ENCODE results near the gene UGT1A1.

UGT1A1 gene

GRCh38 chr2:233760043-233760442 is at the start of gene UGT1A1:
Gene UGT1A1 (plus strand): TSS chr2:233760270. CDS start chr2:233760288, 18 bp downstream.
- H3K27ac ChIP-seq = peak within 1 kb of the TSS; percentile 70
- no peak for TF ChIP-seq CTCF (IDR thresholded peaks at IDR 0.05)
- TF ChIP-seq ZFX (IDR thresholded peaks at IDR 0.05; ENCODE audit: borderline replicate concordance) = no peak

- TF ChIP-seq CTCF (IDR thresholded peaks at IDR 0.05) = peak; percentile 96
- TF ChIP-seq ZFX (IDR thresholded peaks at IDR 0.05; ENCODE audit: borderline replicate concordance) = no peak
- H3K27ac ChIP-seq = no peak overlapping the region
Observed at GRCh38 chr2:233711312-233712008, 48.6 kb upstream of the UGT1A1 start.

DNA sequence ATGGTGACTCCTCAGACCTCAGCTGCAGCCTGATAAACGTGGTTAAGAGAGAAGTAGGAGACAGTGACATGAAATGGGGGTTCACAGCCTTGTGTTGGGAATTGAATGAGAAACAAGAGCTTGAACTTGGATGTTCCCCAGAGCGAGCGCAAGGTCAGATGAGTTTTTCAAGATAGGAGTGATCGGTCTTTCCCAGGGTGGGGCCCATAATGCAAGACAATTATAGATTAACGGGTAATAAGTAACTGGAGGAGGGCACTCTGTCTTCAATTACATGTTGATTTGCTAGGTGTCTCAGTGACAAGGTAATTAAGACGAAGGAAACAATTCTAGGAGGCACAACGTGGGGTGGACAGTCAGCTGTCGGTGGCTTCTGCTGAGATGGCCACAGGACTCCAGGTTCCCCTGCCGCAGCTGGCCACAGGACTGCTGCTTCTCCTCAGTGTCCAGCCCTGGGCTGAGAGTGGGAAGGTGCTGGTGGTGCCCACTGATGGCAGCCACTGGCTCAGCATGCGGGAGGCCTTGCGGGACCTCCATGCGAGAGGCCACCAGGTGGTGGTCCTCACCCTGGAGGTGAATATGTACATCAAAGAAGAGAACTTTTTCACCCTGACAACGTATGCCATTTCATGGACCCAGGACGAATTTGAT is 47.3 kb upstream of the UGT1A1 start, which contains the start of gene UGT1A5:
TSS of gene UGT1A5 (plus strand) at position 297 of the 651 bp plus-strand sequence. CDS start at position 382, 85 bp downstream.
- H3K27ac ChIP-seq = no peak within 1 kb of the TSS
- TF ChIP-seq CTCF (IDR thresholded peaks at IDR 0.05) (no peak), ZFX (IDR thresholded peaks at IDR 0.05; ENCODE audit: borderline replicate concordance) (no peak)

- no peak for TF ChIP-seq CTCF (IDR thresholded peaks at IDR 0.05)
- TF ChIP-seq ZFX (IDR thresholded peaks at IDR 0.05; ENCODE audit: borderline replicate concordance) = no peak
- H3K27ac ChIP-seq = no peak overlapping the region
Observed at GRCh38 chr2:233713262-233713615, 46.8 kb upstream of the UGT1A1 start.

DNA sequence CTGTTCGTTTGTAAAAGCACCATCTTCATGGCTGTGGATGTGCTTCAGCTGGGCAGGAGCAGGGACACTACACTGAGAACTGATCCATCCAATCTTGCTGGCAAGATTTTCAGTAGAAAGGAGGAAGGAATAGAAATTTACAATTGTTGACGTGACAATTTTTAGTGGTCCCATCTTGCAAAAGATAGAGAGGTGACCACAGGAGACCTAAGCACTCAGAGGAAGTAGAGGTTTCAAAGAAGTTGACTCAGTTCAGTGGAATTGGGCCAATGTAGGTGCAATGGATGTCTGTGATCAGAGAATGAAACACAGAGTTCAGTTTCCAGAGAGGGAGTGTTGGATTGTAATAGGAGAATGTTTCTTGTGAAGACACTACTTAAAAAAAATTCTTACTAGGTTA is 45.9 kb upstream of the UGT1A1 start:
- TF ChIP-seq CTCF (IDR thresholded peaks at IDR 0.05) (no peak), ZFX (IDR thresholded peaks at IDR 0.05; ENCODE audit: borderline replicate concordance) (no peak)

DNA sequence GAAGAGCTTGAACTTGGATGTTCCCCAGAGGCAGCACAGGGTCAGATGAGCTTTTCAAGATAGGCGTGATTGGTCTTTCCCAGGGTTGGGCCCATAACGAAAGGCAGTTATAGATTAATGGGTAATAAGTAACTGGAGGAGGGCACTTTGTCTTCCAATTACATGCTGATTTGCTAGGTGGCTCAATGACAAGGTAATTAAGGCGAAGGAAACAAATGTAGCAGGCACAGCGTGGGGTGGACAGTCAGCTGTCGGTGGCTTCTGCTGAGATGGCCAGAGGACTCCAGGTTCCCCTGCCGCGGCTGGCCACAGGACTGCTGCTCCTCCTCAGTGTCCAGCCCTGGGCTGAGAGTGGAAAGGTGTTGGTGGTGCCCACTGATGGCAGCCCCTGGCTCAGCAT is 41.5 kb upstream of the UGT1A1 start, which contains the start of gene UGT1A4:
TSS of gene UGT1A4 (plus strand) at position 185 of the 400 bp plus-strand sequence. CDS start at position 270, 85 bp downstream.
- no peak within 1 kb of the TSS for H3K27ac ChIP-seq
- TF ChIP-seq CTCF (IDR thresholded peaks at IDR 0.05) (no peak), ZFX (IDR thresholded peaks at IDR 0.05; ENCODE audit: borderline replicate concordance) (no peak)

More for the DNA sequence above, 45.9 kb upstream of the UGT1A1 start:
- no peak overlapping the region for H3K27ac ChIP-seq
